Hepatocyte (in vitro differentiated cells): ENCODE results near the gene GLRA3.

ENCODE experiments used
- EZH2 ChIP-seq: fragments of 200-600 bp; sonication (generic); IDR thresholded peaks from 2 replicates; pipeline ENCODE4 v1.6.1; 2016; ENCODE audit warnings: antibody characterized with exemption, mild to moderate bottlenecking, borderline replicate concordance
- TF ChIP-seq, protein P1 (sequence below): fragments of 200-600 bp; sonication (generic); IDR thresholded peaks from 2 replicates; pipeline ENCODE4 v1.5.1; 2016; ENCODE audit warnings: antibody characterized with exemption, mild to moderate bottlenecking; ENCODE audit not compliant: poor library complexity

DNA sequence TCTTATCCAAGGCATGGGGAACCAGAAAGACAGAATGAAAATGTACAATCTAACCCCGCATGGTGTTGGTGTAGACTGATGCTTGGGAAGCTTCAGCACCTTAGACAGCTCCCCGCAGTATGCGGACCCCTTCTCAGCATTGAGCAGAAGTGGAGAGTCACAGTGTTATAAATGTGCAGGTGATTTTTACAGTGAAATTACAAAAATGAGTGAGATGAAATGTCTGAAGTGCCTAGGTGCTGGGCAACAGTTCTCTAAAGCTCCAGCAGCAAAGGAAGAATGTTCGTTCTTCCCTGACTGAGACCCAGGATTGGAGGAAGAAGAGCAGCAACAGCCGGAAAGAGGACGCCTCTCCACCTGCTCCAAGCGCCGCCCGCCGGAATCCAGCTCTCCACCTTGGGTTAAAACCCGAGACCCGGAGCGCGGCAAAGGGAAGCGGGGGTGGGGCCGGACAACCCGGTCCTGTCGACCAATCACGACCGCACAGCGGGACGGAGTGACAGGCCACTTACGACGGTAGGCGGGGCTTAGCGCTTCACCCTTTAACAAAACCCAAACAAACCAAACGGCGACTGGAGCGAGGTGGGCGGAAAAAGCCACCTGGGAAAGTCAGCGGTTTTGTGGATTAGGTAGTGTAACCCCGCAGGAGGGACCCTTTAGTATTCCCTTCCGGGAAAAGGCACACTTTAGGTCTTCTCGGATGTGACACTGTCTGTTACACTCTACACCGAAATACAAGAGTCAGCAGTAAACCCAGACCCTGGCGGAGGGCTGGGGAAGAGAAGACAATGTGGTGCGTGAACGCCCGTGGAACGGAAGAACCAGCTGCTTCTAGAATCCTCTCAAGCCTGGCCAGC is at the start of gene GLRA3:
- TF ChIP-seq, protein P1, sequence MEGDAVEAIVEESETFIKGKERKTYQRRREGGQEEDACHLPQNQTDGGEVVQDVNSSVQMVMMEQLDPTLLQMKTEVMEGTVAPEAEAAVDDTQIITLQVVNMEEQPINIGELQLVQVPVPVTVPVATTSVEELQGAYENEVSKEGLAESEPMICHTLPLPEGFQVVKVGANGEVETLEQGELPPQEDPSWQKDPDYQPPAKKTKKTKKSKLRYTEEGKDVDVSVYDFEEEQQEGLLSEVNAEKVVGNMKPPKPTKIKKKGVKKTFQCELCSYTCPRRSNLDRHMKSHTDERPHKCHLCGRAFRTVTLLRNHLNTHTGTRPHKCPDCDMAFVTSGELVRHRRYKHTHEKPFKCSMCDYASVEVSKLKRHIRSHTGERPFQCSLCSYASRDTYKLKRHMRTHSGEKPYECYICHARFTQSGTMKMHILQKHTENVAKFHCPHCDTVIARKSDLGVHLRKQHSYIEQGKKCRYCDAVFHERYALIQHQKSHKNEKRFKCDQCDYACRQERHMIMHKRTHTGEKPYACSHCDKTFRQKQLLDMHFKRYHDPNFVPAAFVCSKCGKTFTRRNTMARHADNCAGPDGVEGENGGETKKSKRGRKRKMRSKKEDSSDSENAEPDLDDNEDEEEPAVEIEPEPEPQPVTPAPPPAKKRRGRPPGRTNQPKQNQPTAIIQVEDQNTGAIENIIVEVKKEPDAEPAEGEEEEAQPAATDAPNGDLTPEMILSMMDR, result no peak
- TF ChIP-seq EZH2, result no peak
